GM23338 (cell line): ENCODE measurements around the gene SCCPDH. TPM values are rescaled to one million over a fixed set of nuclear protein-coding genes. Genes with fewer than 3 reads are reported as not detected.

Experiments
- ATAC-seq: fragments of 200-7000 bp; cut with Tn5 transposase; 3 replicates; pipeline ENCODE4 v1.9.1; 2020
- DNase-seq: peaks from one replicate; pipeline ENCODE4 v3.0.0-alpha.2; 2015; ENCODE audit warnings: low spot score
- H2AFZ ChIP-seq: fragments of 200-600 bp; sonication (generic); 2 replicates; pipeline ENCODE4 v1.8.0; 2016; ENCODE audit warnings: antibody characterized with exemption, mild to moderate bottlenecking, moderate library complexity
- H3F3A ChIP-seq: fragments of 200-600 bp; sonication (generic); replicated peaks from 2 replicates; pipeline ENCODE4 v1.8.0; 2017; ENCODE audit warnings: antibody characterized with exemption, mixed run types, low read depth
- H3K27ac ChIP-seq: fragments of 200-600 bp; sonication (generic); 2 replicates; pipeline ENCODE4 v1.6.1; 2016; ENCODE audit warnings: low read depth
- H3K27me3 ChIP-seq: fragments of 200-600 bp; sonication (generic); 2 replicates; pipeline ENCODE4 v1.8.0; 2016; ENCODE audit warnings: mild to moderate bottlenecking, mixed run types, moderate library complexity; ENCODE audit not compliant: insufficient read depth
- H3K36me3 ChIP-seq: fragments of 200-600 bp; sonication (generic); 2 replicates; pipeline ENCODE4 v1.8.0; 2016; ENCODE audit warnings: mild to moderate bottlenecking; ENCODE audit not compliant: insufficient read depth
- H3K4me1 ChIP-seq: fragments of 200-600 bp; sonication (generic); 2 replicates; pipeline ENCODE4 v1.8.0; 2016; ENCODE audit warnings: mild to moderate bottlenecking, moderate library complexity; ENCODE audit not compliant: insufficient read depth
- H3K4me2 ChIP-seq: fragments of 200-600 bp; sonication (generic); 2 replicates; pipeline ENCODE4 v1.7.1; 2017; ENCODE audit warnings: mixed run types
- H3K4me3 ChIP-seq: fragments of 200-600 bp; sonication (generic); 2 replicates; pipeline ENCODE4 v1.6.1; 2016; ENCODE audit warnings: mixed run types
- H3K79me2 ChIP-seq: fragments of 200-600 bp; sonication (generic); replicated peaks from 2 replicates; pipeline ENCODE4 v1.8.0; 2017; ENCODE audit warnings: mild to moderate bottlenecking; ENCODE audit not compliant: insufficient read depth
- H3K9me2 ChIP-seq: fragments of 200-600 bp; sonication (generic); 2 replicates; pipeline ENCODE4 v1.8.0; 2017; ENCODE audit not compliant: insufficient read depth
- H4K20me1 ChIP-seq: fragments of 200-600 bp; sonication (generic); replicated peaks from 2 replicates; pipeline ENCODE4 v1.8.0; 2017; ENCODE audit warnings: mild to moderate bottlenecking; ENCODE audit not compliant: insufficient read depth
- H3K27ac Mint-ChIP-seq: 2 replicates; pipeline ENCODE4 v1.8.0; 2020; ENCODE audit warnings: inconsistent platforms, mild to moderate bottlenecking, moderate library complexity, mixed read lengths
- H3K27me3 Mint-ChIP-seq: 3 replicates; pipeline ENCODE4 v1.8.0; 2022; ENCODE audit warnings: low read depth, mild to moderate bottlenecking, moderate library complexity, mixed read lengths, inconsistent platforms; ENCODE audit not compliant: insufficient read depth, poor library complexity
- H3K36me3 Mint-ChIP-seq: 3 replicates; pipeline ENCODE4 v1.8.0; 2021; ENCODE audit warnings: low read depth, mild to moderate bottlenecking, inconsistent platforms, moderate library complexity, mixed read lengths
- H3K4me1 Mint-ChIP-seq: 3 replicates; pipeline ENCODE4 v1.8.0; 2020; ENCODE audit warnings: mild to moderate bottlenecking, inconsistent platforms, mixed read lengths
- H3K4me3 Mint-ChIP-seq: 3 replicates; pipeline ENCODE4 v1.8.0; 2021; ENCODE audit warnings: moderate library complexity, mild to moderate bottlenecking, inconsistent platforms, mixed read lengths
- H3K9me3 Mint-ChIP-seq: 3 replicates; pipeline ENCODE4 v1.8.0; 2020; ENCODE audit warnings: moderate library complexity, mild to moderate bottlenecking, inconsistent platforms, mixed read lengths
- CREB1 ChIP-seq: fragments of 250-450 bp; sonication (Bioruptor Pico); IDR thresholded peaks from 2 replicates; pipeline ENCODE4 v1.5.0; 2020; ENCODE audit warnings: low read depth, mild to moderate bottlenecking, moderate library complexity
- EZH2 ChIP-seq: fragments of 200-600 bp; sonication (generic); IDR thresholded peaks from one replicate; pipeline ENCODE4 v1.8.0; 2017; ENCODE audit warnings: antibody characterized with exemption, mild to moderate bottlenecking, low read depth; ENCODE audit not compliant: unreplicated experiment
- EZH2phosphoT487 ChIP-seq: fragments of 200-600 bp; sonication (generic); IDR thresholded peaks from one replicate; pipeline ENCODE4 v1.8.1; 2018; ENCODE audit warnings: antibody characterized with exemption; ENCODE audit not compliant: unreplicated experiment
- JUNB ChIP-seq: IDR thresholded peaks from one replicate; pipeline ENCODE4 v1.6.1; 2016; ENCODE audit warnings: antibody characterized with exemption; ENCODE audit not compliant: unreplicated experiment
- NANOG ChIP-seq: IDR thresholded peaks from 2 replicates; pipeline ENCODE4 v1.6.1; 2016; ENCODE audit warnings: antibody characterized with exemption, borderline replicate concordance
- POLR2AphosphoS5 ChIP-seq: IDR thresholded peaks from 2 replicates; pipeline ENCODE4 v1.6.1; 2016; ENCODE audit warnings: antibody characterized with exemption, low read depth
- STAT1 ChIP-seq: IDR thresholded peaks from one replicate; pipeline ENCODE4 v1.6.1; 2016; ENCODE audit warnings: antibody characterized with exemption; ENCODE audit not compliant: unreplicated experiment
- ZNF114 ChIP-seq: fragments of 250-450 bp; sonication (Bioruptor Pico); IDR thresholded peaks from 2 replicates; pipeline ENCODE4 v1.5.0; 2020; ENCODE audit warnings: mild to moderate bottlenecking, moderate library complexity
- ZNF331 ChIP-seq: fragments of 250-450 bp; sonication (Bioruptor Pico); IDR thresholded peaks from 2 replicates; pipeline ENCODE4 v1.5.0; 2020; ENCODE audit warnings: low read depth, mild to moderate bottlenecking, moderate library complexity
- polyA plus RNA-seq: library from polyadenylated mRNA; unstranded; fragments of >200 nt; fragmentation: Nextera tagmentation; extraction: Ambion mirVana; gene quantifications from 2 replicates; pipeline ENCODE4 v1.2.1, GENCODE V29; 2016
- total RNA-seq: library from RNA; depleted of rRNA; stranded (reverse); fragments of >200 nt; shearing (Covaris generic); gene quantifications from 2 replicates; pipeline ENCODE4 v1.2.3, GENCODE V29; 2014
- TF ChIP-seq, protein P1 (sequence below): fragments of 250-450 bp; sonication (Bioruptor Pico); IDR thresholded peaks from 2 replicates; pipeline ENCODE4 v1.5.0; 2020; ENCODE audit warnings: mild to moderate bottlenecking, moderate library complexity
- TF ChIP-seq, protein P2 (sequence below), 2 experiments: fragments of 200-600 bp in 1 of 2; sonication (generic) in 1 of 2; conservative IDR thresholded peaks; 2 replicates each; pipeline versions ENCODE4 v1.5.1 to v1.6.1; 2016 to 2017; ENCODE audit warnings: antibody characterized with exemption in 2 of 2, low read depth in 2 of 2, mild to moderate bottlenecking in 2 of 2, moderate library complexity in 1 of 2
- TF ChIP-seq, protein P3 (sequence below): IDR thresholded peaks from one replicate; pipeline ENCODE4 v1.6.1; 2018; ENCODE audit warnings: antibody characterized with exemption; ENCODE audit not compliant: unreplicated experiment
- TF ChIP-seq, protein P4 (sequence below): IDR thresholded peaks from 2 replicates; pipeline ENCODE4 v1.6.1; 2016; ENCODE audit warnings: antibody characterized with exemption

The SCCPDH gene
- total and polyA plus RNA-seq, 2 experiments from 2014 or later = 14.4 to 18.8 TPM

DNA sequence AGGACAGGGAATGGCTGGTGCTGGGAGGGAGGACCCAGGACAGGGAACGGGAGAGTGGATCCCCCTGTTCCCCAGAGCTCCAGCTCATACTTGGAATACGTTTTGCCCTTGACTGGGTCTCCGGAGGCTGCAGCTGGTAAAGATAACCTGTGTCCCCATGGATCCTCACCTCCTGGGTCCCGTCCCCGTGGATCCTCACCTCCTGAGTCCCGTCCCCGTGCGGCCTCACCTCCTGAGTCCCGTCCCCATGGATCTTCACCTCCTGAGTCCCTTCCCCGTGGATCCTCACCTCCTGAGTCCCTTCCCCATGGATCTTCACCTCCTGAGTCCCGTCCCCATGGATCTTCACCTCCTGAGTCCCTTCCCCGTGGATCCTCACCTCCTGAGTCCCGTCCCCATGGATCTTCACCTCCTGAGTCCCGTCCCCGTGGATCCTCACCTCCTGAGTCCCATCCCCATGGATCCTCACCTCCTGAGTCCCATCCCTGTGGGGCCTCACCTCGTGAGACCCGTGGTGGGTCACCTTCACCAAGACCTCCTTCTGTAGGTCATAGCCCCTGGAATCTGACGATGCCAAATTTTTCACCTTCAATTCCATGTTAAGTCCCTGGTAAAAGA is 61.4 kb downstream of the SCCPDH start:
- Mint-ChIP-seq H3K36me3 (peaks cover 22% of the 10 kb centered on the region), H3K9me3 (peaks cover 22% of the 10 kb centered on the region), H3K27me3 (peaks cover 35% of the 10 kb centered on the region), H3K27ac (no peak overlapping the region), H3K4me3 (no peak overlapping the region), H3K4me1 (peaks cover 20% of the 10 kb centered on the region)
- Histone ChIP-seq H3K36me3 (no peaks in the 10 kb centered on the region), H3K4me2 (no peak overlapping the region), H3K27ac (no peak overlapping the region), H3K79me2 (no peaks in the 10 kb centered on the region), H3K4me1 (0 out of 2 replicates have a peak, but pooled peaks cover 6% of the 10 kb centered on the region), H2AFZ (no peak overlapping the region), H3K9me2 (no peaks in the 10 kb centered on the region), H4K20me1 (no peaks in the 10 kb centered on the region), H3K27me3 (no peaks in the 10 kb centered on the region), H3K4me3 (no peak overlapping the region), H3F3A (no peaks in the 10 kb centered on the region)
- ATAC-seq (no peak; the same call in 1 of the 3 replicates), DNase-seq (no peak)
- TF ChIP-seq EZH2 = no peak
- TF ChIP-seq JUNB = no peak
- TF ChIP-seq ZNF331 (CRISPR knock-in tag) = no peak
- TF ChIP-seq, protein P1, sequence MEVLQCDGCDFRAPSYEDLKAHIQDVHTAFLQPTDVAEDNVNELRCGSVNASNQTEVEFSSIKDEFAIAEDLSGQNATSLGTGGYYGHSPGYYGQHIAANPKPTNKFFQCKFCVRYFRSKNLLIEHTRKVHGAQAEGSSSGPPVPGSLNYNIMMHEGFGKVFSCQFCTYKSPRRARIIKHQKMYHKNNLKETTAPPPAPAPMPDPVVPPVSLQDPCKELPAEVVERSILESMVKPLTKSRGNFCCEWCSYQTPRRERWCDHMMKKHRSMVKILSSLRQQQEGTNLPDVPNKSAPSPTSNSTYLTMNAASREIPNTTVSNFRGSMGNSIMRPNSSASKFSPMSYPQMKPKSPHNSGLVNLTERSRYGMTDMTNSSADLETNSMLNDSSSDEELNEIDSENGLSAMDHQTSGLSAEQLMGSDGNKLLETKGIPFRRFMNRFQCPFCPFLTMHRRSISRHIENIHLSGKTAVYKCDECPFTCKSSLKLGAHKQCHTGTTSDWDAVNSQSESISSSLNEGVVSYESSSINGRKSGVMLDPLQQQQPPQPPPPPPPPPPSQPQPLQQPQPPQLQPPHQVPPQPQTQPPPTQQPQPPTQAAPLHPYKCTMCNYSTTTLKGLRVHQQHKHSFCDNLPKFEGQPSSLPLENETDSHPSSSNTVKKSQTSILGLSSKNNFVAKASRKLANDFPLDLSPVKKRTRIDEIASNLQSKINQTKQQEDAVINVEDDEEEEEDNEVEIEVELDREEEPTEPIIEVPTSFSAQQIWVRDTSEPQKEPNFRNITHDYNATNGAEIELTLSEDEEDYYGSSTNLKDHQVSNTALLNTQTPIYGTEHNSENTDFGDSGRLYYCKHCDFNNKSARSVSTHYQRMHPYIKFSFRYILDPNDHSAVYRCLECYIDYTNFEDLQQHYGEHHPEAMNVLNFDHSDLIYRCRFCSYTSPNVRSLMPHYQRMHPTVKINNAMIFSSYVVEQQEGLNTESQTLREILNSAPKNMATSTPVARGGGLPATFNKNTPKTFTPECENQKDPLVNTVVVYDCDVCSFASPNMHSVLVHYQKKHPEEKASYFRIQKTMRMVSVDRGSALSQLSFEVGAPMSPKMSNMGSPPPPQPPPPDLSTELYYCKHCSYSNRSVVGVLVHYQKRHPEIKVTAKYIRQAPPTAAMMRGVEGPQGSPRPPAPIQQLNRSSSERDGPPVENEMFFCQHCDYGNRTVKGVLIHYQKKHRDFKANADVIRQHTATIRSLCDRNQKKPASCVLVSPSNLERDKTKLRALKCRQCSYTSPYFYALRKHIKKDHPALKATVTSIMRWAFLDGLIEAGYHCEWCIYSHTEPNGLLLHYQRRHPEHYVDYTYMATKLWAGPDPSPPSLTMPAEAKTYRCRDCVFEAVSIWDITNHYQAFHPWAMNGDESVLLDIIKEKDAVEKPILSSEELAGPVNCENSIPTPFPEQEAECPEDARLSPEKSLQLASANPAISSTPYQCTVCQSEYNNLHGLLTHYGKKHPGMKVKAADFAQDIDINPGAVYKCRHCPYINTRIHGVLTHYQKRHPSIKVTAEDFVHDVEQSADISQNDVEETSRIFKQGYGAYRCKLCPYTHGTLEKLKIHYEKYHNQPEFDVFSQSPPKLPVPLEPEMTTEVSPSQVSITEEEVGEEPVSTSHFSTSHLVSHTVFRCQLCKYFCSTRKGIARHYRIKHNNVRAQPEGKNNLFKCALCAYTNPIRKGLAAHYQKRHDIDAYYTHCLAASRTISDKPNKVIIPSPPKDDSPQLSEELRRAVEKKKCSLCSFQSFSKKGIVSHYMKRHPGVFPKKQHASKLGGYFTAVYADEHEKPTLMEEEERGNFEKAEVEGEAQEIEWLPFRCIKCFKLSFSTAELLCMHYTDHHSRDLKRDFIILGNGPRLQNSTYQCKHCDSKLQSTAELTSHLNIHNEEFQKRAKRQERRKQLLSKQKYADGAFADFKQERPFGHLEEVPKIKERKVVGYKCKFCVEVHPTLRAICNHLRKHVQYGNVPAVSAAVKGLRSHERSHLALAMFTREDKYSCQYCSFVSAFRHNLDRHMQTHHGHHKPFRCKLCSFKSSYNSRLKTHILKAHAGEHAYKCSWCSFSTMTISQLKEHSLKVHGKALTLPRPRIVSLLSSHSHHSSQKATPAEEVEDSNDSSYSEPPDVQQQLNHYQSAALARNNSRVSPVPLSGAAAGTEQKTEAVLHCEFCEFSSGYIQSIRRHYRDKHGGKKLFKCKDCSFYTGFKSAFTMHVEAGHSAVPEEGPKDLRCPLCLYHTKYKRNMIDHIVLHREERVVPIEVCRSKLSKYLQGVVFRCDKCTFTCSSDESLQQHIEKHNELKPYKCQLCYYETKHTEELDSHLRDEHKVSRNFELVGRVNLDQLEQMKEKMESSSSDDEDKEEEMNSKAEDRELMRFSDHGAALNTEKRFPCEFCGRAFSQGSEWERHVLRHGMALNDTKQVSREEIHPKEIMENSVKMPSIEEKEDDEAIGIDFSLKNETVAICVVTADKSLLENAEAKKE (CRISPR knock-in tag) = no peak
- TF ChIP-seq CREB1 = no peak
- no peak for TF ChIP-seq STAT1
- no peak for TF ChIP-seq ZNF114
- TF ChIP-seq, protein P2, sequence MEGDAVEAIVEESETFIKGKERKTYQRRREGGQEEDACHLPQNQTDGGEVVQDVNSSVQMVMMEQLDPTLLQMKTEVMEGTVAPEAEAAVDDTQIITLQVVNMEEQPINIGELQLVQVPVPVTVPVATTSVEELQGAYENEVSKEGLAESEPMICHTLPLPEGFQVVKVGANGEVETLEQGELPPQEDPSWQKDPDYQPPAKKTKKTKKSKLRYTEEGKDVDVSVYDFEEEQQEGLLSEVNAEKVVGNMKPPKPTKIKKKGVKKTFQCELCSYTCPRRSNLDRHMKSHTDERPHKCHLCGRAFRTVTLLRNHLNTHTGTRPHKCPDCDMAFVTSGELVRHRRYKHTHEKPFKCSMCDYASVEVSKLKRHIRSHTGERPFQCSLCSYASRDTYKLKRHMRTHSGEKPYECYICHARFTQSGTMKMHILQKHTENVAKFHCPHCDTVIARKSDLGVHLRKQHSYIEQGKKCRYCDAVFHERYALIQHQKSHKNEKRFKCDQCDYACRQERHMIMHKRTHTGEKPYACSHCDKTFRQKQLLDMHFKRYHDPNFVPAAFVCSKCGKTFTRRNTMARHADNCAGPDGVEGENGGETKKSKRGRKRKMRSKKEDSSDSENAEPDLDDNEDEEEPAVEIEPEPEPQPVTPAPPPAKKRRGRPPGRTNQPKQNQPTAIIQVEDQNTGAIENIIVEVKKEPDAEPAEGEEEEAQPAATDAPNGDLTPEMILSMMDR (conservative IDR thresholded peaks at IDR 0.05; ENCODE audit: low read depth in 2 of 2) = no peak
- TF ChIP-seq, protein P3, sequence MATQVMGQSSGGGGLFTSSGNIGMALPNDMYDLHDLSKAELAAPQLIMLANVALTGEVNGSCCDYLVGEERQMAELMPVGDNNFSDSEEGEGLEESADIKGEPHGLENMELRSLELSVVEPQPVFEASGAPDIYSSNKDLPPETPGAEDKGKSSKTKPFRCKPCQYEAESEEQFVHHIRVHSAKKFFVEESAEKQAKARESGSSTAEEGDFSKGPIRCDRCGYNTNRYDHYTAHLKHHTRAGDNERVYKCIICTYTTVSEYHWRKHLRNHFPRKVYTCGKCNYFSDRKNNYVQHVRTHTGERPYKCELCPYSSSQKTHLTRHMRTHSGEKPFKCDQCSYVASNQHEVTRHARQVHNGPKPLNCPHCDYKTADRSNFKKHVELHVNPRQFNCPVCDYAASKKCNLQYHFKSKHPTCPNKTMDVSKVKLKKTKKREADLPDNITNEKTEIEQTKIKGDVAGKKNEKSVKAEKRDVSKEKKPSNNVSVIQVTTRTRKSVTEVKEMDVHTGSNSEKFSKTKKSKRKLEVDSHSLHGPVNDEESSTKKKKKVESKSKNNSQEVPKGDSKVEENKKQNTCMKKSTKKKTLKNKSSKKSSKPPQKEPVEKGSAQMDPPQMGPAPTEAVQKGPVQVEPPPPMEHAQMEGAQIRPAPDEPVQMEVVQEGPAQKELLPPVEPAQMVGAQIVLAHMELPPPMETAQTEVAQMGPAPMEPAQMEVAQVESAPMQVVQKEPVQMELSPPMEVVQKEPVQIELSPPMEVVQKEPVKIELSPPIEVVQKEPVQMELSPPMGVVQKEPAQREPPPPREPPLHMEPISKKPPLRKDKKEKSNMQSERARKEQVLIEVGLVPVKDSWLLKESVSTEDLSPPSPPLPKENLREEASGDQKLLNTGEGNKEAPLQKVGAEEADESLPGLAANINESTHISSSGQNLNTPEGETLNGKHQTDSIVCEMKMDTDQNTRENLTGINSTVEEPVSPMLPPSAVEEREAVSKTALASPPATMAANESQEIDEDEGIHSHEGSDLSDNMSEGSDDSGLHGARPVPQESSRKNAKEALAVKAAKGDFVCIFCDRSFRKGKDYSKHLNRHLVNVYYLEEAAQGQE = no peak
- TF ChIP-seq, protein P4, sequence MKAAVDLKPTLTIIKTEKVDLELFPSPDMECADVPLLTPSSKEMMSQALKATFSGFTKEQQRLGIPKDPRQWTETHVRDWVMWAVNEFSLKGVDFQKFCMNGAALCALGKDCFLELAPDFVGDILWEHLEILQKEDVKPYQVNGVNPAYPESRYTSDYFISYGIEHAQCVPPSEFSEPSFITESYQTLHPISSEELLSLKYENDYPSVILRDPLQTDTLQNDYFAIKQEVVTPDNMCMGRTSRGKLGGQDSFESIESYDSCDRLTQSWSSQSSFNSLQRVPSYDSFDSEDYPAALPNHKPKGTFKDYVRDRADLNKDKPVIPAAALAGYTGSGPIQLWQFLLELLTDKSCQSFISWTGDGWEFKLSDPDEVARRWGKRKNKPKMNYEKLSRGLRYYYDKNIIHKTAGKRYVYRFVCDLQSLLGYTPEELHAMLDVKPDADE = no peak
- TF ChIP-seq NANOG = no peak
- no peak for TF ChIP-seq POLR2AphosphoS5
- TF ChIP-seq EZH2phosphoT487 = no peak
